GM19438 (cell line): Measurements from ENCODE around the gene PLEKHB2.
"Not testable (repeated sequence)": the region's sequence is repeated elsewhere in the genome, so short reads cannot be mapped to it uniquely, and the experiment has no call there.

Experiments
- ATAC-seq: cut with Tn5 transposase; IDR thresholded peaks from one replicate; pipeline ENCODE4 v1.9.1; 2021; ENCODE audit warnings: low read depth; ENCODE audit not compliant: unreplicated experiment

PLEKHB2 gene

GRCh38 chr2:131196186-131196585, 91.0 kb downstream of the PLEKHB2 start:
- ATAC-seq = not testable (repeated sequence)
